Measurements from ENCODE around the gene FOSL2. TPM values are rescaled to one million over a fixed set of nuclear protein-coding genes. Genes with fewer than 3 reads are reported as not detected.

Gene FOSL2
- total RNA-seq, 3 donors from 2014 or later (not counting 1 experiment from before 2014, with no cell fraction given) = 414 to 531 (median 455) TPM

DNA sequence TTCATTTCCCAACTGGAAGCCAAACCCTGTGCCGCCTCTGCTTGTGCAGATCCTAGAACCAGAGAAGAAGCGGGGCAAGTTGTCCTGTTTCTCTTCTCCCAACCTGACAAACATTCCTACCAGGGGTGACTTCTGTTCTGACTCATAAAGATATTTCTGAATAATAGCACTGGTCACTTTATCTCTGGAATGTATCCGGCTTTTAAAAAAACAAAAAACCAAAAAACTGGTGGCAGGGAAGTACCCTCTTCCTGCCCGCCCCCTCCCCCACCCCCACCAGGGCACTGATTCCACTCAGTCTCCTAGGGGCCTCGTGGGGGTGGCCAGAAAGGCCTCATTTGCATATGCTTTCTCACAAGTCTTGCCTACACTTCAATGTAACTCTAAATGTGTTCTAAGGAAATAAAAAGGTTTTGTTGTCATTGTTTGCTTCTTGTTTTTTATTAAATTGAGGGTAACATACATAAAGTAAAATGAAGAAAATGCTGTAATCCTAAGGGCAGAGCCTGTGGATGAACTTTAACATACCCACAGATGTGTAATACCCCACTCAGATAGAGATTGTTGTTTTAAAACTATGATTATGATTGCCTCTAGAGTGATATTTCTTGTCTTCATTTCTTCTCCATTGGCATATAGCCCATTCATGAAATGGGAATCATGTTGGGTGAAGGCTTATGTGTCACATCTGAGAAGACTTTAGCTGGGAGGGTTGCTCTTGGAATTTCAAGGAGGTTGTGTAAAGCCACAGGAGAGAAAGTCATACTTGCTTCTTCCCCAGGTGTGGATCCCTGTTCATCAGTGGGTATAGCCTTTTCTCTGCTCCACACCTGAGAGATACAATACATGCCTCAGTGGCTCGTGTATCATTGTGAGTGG is 5.3 kb upstream of the FOSL2 start:
- 77% methylated on average over 3 of the region's 6 CpGs for WGBS (ENCODE audit: insufficient coverage)
- ATAC-seq (no peak), DNase-seq (no peak)
- H3K9me3 Mint-ChIP-seq = no peaks in the 10 kb centered on the region
- H3K27me3 Mint-ChIP-seq (ENCODE audit: low read depth in 2 of 2) = no peaks in the 10 kb centered on the region
- H3K27ac Mint-ChIP-seq = peak overlapping the region in 1 of 2 donors; percentile 31
- H3K27ac ChIP-seq (ENCODE audit: low read length) = no peak overlapping the region
- TF ChIP-seq, protein P1, sequence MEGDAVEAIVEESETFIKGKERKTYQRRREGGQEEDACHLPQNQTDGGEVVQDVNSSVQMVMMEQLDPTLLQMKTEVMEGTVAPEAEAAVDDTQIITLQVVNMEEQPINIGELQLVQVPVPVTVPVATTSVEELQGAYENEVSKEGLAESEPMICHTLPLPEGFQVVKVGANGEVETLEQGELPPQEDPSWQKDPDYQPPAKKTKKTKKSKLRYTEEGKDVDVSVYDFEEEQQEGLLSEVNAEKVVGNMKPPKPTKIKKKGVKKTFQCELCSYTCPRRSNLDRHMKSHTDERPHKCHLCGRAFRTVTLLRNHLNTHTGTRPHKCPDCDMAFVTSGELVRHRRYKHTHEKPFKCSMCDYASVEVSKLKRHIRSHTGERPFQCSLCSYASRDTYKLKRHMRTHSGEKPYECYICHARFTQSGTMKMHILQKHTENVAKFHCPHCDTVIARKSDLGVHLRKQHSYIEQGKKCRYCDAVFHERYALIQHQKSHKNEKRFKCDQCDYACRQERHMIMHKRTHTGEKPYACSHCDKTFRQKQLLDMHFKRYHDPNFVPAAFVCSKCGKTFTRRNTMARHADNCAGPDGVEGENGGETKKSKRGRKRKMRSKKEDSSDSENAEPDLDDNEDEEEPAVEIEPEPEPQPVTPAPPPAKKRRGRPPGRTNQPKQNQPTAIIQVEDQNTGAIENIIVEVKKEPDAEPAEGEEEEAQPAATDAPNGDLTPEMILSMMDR (IDR thresholded peaks at IDR 0.05) = no peak
- peaks cover 17% of the 10 kb centered on the region for H3K4me1 ChIP-seq (ENCODE audit: control insufficient read depth, insufficient read depth, low read length)
- H3K4me3 ChIP-seq (ENCODE audit: low read length) = no peak overlapping the region
- no peaks in the 10 kb centered on the region for H3K36me3 ChIP-seq (ENCODE audit: control insufficient read depth, insufficient read depth, low read length)
- H3K9me3 ChIP-seq (ENCODE audit: control insufficient read depth, insufficient read depth, low read length) = no peaks in the 10 kb centered on the region
- H3K4me3 Mint-ChIP-seq = no peak overlapping the region
- peaks cover 26 to 37% of the 10 kb centered on the region in 2 donors for H3K4me1 Mint-ChIP-seq
- intact Hi-C loops (cut with micrococcal nuclease) = no loop called here
- no peaks in the 10 kb centered on the region for H3K27me3 ChIP-seq (ENCODE audit: control insufficient read depth, insufficient read depth, low read length)
- H3K36me3 Mint-ChIP-seq = no peaks in the 10 kb centered on the region

GRCh38 chr2:28389399-28390240 is 3.0 kb upstream of the FOSL2 start:
- Histone ChIP-seq H3K36me3 (ENCODE audit: control insufficient read depth, insufficient read depth, low read length) (no peaks in the 10 kb centered on the region), H3K27me3 (ENCODE audit: control insufficient read depth, insufficient read depth, low read length) (no peaks in the 10 kb centered on the region), H3K9me3 (ENCODE audit: control insufficient read depth, insufficient read depth, low read length) (no peaks in the 10 kb centered on the region), H3K27ac (ENCODE audit: low read length) (peak overlapping the region; percentile 63), H3K4me1 (ENCODE audit: control insufficient read depth, insufficient read depth, low read length) (peaks cover 17% of the 10 kb centered on the region), H3K4me3 (ENCODE audit: low read length) (peak overlapping the region; percentile 40)
- peaks cover 24 to 33% of the 10 kb centered on the region in 2 donors for H3K4me1 Mint-ChIP-seq
- WGBS (ENCODE audit: insufficient coverage) = 36% methylated on average over 17 of the region's 17 CpGs
- no peak overlapping the region for H3K27ac Mint-ChIP-seq
- TF ChIP-seq, protein P1 (IDR thresholded peaks at IDR 0.05) = no peak
- peaks cover 0 to 3% of the 10 kb centered on the region in 2 donors for H3K27me3 Mint-ChIP-seq (ENCODE audit: low read depth in 2 of 2)
- peaks cover 0 to 2% of the 10 kb centered on the region in 2 donors for H3K9me3 Mint-ChIP-seq
- ATAC-seq (no peak), DNase-seq (no peak)
- intact Hi-C loops (cut with micrococcal nuclease) = loop anchor here (1.0 to 10.0 kb wide), 3 partner anchors 35 to 1755 kb away; partner anchors contain the start of gene YPEL5
- peak overlapping the region; percentile 87 for H3K4me3 Mint-ChIP-seq
- H3K36me3 Mint-ChIP-seq = peaks cover 8% of the 10 kb centered on the region

- ATAC-seq (peak; percentile 17 to 38 (median 33)), DNase-seq (peak; percentile 71 to 92)
- Histone ChIP-seq H3K36me3 (ENCODE audit: control insufficient read depth, insufficient read depth, low read length) (no peaks in the 10 kb centered on the region), H3K4me1 (ENCODE audit: control insufficient read depth, insufficient read depth, low read length) (peaks cover 23% of the 10 kb centered on the region), H3K9me3 (ENCODE audit: control insufficient read depth, insufficient read depth, low read length) (no peaks in the 10 kb centered on the region), H3K27ac (ENCODE audit: low read length) (peak overlapping the region; percentile 97), H3K27me3 (ENCODE audit: control insufficient read depth, insufficient read depth, low read length) (no peaks in the 10 kb centered on the region), H3K4me3 (ENCODE audit: low read length) (peak overlapping the region; percentile 40)
- WGBS (ENCODE audit: insufficient coverage) = 1% methylated on average over 45 of the region's 45 CpGs
- Mint-ChIP-seq H3K27ac (no peak overlapping the region), H3K27me3 (ENCODE audit: low read depth in 2 of 2) (peaks cover 0 to 3% of the 10 kb centered on the region in 2 donors), H3K9me3 (peaks cover 0 to 2% of the 10 kb centered on the region in 2 donors), H3K4me1 (peaks cover 24 to 33% of the 10 kb centered on the region in 2 donors), H3K36me3 (peaks cover 8% of the 10 kb centered on the region), H3K4me3 (peak overlapping the region; percentile 89)
- intact Hi-C loops (cut with micrococcal nuclease) = loop anchor here (1.0 to 10.0 kb wide), 3 partner anchors 34 to 1755 kb away; partner anchors contain the start of gene YPEL5
- TF ChIP-seq, protein P1 (IDR thresholded peaks at IDR 0.05) = no peak
Observed at GRCh38 chr2:28390241-28390745, 2.4 kb upstream of the FOSL2 start.

Measured in natural killer cell (primary cell).